MCF 10A (cell line): ENCODE data around the gene STMN3. TPM values are rescaled to one million over a fixed set of nuclear protein-coding genes. Genes with fewer than 3 reads are reported as not detected.

Source experiments
- BruUV-seq: library from RNA; stranded (reverse); fragments of 400-500 nt; replicated peaks from 2 replicates; lab custom pipeline; 2021; lab: Mats Ljungman, UMichigan
- CTCF ChIA-PET: fragments of 300-600 bp; sonication (Branson Sonifier 250); formaldehyde crosslinking; extraction: SDS; loops from one replicate; lab custom pipeline; 2021; ENCODE audit warnings: antibody characterized with exemption, inconsistent platforms; lab: Yijun Ruan, JAX
- POLR2A ChIA-PET: fragments of 300-600, 350-650 bp; sonication (Branson Sonifier 250); formaldehyde crosslinking; extraction: SDS; loops from one replicate; lab custom pipeline; 2020; ENCODE audit warnings: antibody characterized with exemption, inconsistent platforms; lab: Yijun Ruan, JAX
- DNase-seq: peaks from one replicate; pipeline ENCODE4 v3.0.0-alpha.2; 2018; ENCODE audit not compliant: unreplicated experiment
- H3K27ac Mint-ChIP-seq: one replicate; pipeline ENCODE4 v1.8.0; 2022; ENCODE audit warnings: mild to moderate bottlenecking, low read depth, mixed read lengths; ENCODE audit not compliant: unreplicated experiment
- H3K27me3 Mint-ChIP-seq: one replicate; pipeline ENCODE4 v1.8.0; 2022; ENCODE audit warnings: mixed read lengths; ENCODE audit not compliant: insufficient read depth, unreplicated experiment
- H3K36me3 Mint-ChIP-seq: one replicate; pipeline ENCODE4 v1.8.0; 2022; ENCODE audit warnings: mild to moderate bottlenecking, moderate library complexity, mixed read lengths; ENCODE audit not compliant: insufficient read depth, unreplicated experiment
- H3K4me1 Mint-ChIP-seq: one replicate; pipeline ENCODE4 v1.8.0; 2022; ENCODE audit warnings: mixed read lengths; ENCODE audit not compliant: insufficient read depth, unreplicated experiment
- H3K4me3 Mint-ChIP-seq: one replicate; pipeline ENCODE4 v1.8.0; 2022; ENCODE audit warnings: mild to moderate bottlenecking, moderate library complexity, mixed read lengths; ENCODE audit not compliant: unreplicated experiment
- H3K9me3 Mint-ChIP-seq: one replicate; pipeline ENCODE4 v1.8.0; 2022; ENCODE audit warnings: mixed read lengths; ENCODE audit not compliant: unreplicated experiment
- intact Hi-C: fragments of 100-400 bp; cut with micrococcal nuclease; formaldehyde crosslinking; loops from 2 replicates; pipeline ENCODE4 v1.14.1; 2022
- total RNA-seq: library from RNA; stranded (reverse); gene quantifications from 2 replicates; pipeline ENCODE4 v1.2.3, GENCODE V29; 2022
- TF ChIP-seq, protein P1 (sequence below): fragments of 200-600 bp; IDR thresholded peaks from one replicate; pipeline ENCODE4 v1.8.0; 2022; ENCODE audit warnings: antibody characterized with exemption, mild to moderate bottlenecking; ENCODE audit not compliant: unreplicated experiment

The STMN3 gene
- total RNA-seq, 1 experiment from 2014 or later = 5.3 TPM

DNA sequence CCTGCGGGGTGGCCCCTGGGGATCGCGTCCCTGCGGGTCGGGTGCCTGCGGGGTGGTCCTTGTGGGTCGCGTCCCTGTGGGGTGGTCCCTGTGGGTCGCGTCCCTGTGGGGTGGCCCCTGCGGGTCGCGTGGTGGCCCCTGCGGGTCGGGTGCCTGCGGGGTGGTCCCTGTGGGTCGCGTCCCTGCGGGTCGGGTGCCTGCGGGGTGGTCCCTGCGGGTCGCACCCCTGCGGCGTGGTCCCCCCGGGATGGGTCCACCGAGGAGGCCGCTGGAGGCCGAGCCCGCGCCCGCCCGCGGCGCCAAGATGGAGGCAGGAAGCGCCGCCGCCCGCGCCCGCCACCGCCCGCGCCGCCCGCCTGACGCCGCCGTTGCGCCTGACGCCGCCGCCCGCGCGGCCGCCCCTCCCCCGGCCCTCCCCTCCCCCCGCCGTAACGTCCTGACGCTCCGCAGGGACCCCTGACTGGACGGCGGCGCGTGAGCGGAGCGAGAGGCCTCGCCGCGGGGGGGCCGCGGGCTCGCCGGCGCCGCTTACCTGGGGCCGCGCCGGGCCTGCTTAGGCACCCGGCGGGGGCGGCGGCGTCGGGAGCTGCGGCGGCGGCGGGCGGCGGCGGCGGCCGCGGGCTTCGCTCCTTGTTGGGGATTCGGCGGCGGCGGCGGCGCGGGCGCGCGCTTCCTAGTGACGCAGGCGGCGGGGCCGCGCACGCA is 26.6 kb downstream of the STMN3 start, which contains the start of gene GMEB2:
Gene GMEB2, minus strand, starts transcription at position 678 of the 705 bp plus-strand sequence. CDS start 7,704 bp downstream, outside the sequence.
- intact Hi-C loops = no loop called here
- DNase-seq = no peak

DNA sequence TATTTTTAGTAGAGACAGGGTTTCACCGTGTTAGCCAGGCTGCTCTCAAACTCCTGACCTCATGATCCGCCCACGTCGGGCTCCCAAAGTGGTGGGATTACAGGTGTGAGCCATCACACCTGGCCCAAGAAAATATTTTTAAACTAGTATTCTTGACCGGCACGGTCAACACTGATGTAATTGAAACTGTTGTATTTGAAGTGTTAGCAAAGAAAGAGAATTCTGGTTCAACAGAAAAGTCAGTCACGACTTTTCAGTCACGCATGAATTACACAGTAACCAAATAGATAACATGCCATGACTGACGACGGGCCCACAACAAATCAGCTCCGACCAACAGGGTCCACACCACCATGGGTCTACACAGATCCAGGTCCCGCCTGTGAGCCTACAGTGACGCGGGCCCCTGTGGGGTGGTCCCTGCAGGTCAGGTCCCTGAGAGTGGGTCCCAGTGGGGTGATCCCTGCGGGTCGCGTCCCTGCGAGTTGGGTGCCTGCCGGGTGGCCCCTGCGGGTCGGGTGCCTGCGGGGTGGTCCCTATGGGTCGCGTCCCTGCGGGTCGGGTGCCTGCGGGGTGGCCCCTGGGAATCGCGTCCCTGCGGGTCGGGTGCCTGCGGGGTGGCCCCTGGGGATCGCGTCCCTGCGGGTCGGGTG is 27.3 kb downstream of the STMN3 start:
- Mint-ChIP-seq H3K36me3 (peaks cover 13% of the 10 kb centered on the region), H3K27ac (peak overlapping the region; percentile 64), H3K4me1 (peaks cover 7% of the 10 kb centered on the region), H3K4me3 (peak overlapping the region; percentile 70), H3K27me3 (no peaks in the 10 kb centered on the region), H3K9me3 (no peaks in the 10 kb centered on the region)
- no TSS peak for BruUV-seq
- POLR2A ChIA-PET = interaction anchor here (0.6 to 3.8 kb wide), 9 partner anchors 8 to 354 kb away, joined by 3 to 24 read pairs (median 5); partner anchors contain the start of genes PPDPF, PRPF6, RTEL1 and SAMD10
- CTCF ChIA-PET = interaction anchor here (0.7 to 0.8 kb wide), 2 partner anchors 20 to 53 kb away, joined by 3 to 4 read pairs; no protein-coding TSS in a partner anchor
- intact Hi-C loops = no loop called here
- TF ChIP-seq, protein P1, sequence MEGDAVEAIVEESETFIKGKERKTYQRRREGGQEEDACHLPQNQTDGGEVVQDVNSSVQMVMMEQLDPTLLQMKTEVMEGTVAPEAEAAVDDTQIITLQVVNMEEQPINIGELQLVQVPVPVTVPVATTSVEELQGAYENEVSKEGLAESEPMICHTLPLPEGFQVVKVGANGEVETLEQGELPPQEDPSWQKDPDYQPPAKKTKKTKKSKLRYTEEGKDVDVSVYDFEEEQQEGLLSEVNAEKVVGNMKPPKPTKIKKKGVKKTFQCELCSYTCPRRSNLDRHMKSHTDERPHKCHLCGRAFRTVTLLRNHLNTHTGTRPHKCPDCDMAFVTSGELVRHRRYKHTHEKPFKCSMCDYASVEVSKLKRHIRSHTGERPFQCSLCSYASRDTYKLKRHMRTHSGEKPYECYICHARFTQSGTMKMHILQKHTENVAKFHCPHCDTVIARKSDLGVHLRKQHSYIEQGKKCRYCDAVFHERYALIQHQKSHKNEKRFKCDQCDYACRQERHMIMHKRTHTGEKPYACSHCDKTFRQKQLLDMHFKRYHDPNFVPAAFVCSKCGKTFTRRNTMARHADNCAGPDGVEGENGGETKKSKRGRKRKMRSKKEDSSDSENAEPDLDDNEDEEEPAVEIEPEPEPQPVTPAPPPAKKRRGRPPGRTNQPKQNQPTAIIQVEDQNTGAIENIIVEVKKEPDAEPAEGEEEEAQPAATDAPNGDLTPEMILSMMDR = no peak
- no peak for DNase-seq

More for the DNA sequence above, 26.6 kb downstream of the STMN3 start, which contains the start of gene GMEB2:
- Mint-ChIP-seq H3K36me3 (peaks cover 17% of the 10 kb centered on the region), H3K9me3 (no peaks in the 10 kb centered on the region), H3K4me3 (peak within 1 kb of the TSS; percentile 79), H3K4me1 (peaks cover 7% of the 10 kb centered on the region), H3K27ac (peak within 1 kb of the TSS; percentile 88), H3K27me3 (no peaks in the 10 kb centered on the region)
- TF ChIP-seq, protein P1 = no peak
- CTCF ChIA-PET = interaction anchor here (1.5 kb wide), 1 partner anchor 81 kb away, joined by 4 read pairs; the partner anchor contains the start of genes ARFRP1 and ZGPAT
- POLR2A ChIA-PET = interaction anchor here (0.6 to 3.8 kb wide), 26 partner anchors 8 to 418 kb away, joined by 3 to 29 read pairs (median 6); partner anchors contain the start of genes ARFRP1, HELZ2, PRPF6 and RTEL1
- BruUV-seq = no TSS peak

DNA sequence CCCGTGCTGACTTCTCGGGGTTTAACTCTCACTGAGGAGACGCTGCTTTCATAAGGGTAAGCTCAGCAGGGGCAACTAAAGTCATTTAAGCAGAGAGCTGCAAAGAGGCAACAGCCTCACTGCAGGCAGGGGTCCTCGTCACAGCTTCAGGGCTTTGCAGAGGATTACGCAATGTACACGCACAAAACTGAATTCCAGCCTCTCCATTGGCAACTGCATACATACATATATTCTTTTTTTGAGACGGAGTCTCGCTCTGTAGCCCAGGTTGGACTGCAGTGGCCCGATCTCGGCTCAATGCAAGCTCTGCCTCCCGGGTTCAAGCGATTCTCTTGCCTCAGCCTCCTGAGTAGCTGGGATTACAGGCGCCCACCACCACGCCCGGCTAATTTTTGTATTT is 28.7 kb downstream of the STMN3 start:
- CTCF ChIA-PET = interaction anchor here (0.6 to 0.7 kb wide), 2 partner anchors 20 to 401 kb away, joined by 3 read pairs; no protein-coding TSS in a partner anchor
- Mint-ChIP-seq H3K4me1 (peaks cover 7% of the 10 kb centered on the region), H3K9me3 (no peaks in the 10 kb centered on the region), H3K4me3 (no peak overlapping the region), H3K27ac (no peak overlapping the region), H3K27me3 (no peaks in the 10 kb centered on the region), H3K36me3 (peaks cover 13% of the 10 kb centered on the region)
- no peak for DNase-seq
- no TSS peak for BruUV-seq
- TF ChIP-seq, protein P1 = no peak
- POLR2A ChIA-PET = interaction anchor here (0.6 to 1.8 kb wide), 5 partner anchors 17 to 419 kb away, joined by 3 to 10 read pairs (median 3); partner anchors contain the start of gene PPDPF
- intact Hi-C loops = no loop called here

DNA sequence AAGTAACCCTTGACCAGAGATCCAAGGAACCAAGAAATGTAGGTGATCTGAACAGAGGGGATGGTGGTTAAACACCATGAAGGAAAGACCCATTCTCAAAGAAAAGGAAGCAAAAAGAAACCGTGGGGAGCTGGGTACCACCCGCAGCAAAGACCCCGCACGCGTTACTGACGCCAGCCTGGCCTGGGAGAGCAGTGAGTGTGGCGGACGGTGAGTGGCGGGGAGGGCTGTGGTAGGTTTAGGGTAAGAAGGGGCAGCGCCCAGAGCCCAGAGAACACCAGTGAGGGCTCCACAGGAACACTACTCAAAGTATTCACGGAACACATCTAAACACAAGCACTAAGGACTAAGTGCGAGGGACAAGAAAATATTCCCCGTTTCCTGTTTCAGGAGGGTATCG is 30.5 kb downstream of the STMN3 start:
- ChIA-PET CTCF (no interaction called here), POLR2A (interaction anchor here (0.6 to 0.8 kb wide), 2 partner anchors 31 to 357 kb away, joined by 3 read pairs; partner anchors contain the start of gene STMN3)
- intact Hi-C loops = no loop called here
- H3K4me3 Mint-ChIP-seq = no peak overlapping the region
- H3K27me3 Mint-ChIP-seq = no peaks in the 10 kb centered on the region
- no peak overlapping the region for H3K27ac Mint-ChIP-seq
- TF ChIP-seq, protein P1 = no peak
- DNase-seq = no peak
- no peaks in the 10 kb centered on the region for H3K9me3 Mint-ChIP-seq
- no TSS peak for BruUV-seq
- peaks cover 12% of the 10 kb centered on the region for H3K36me3 Mint-ChIP-seq
- no peaks in the 10 kb centered on the region for H3K4me1 Mint-ChIP-seq
